Measurements from ENCODE around the gene EMX1.

GRCh38 chr2:72980535-72981217, 63.4 kb downstream of the EMX1 start:
- TF ChIP-seq CTCF (conservative IDR thresholded peaks at IDR 0.05) (no peak), EZH2 (IDR thresholded peaks at IDR 0.05; ENCODE audit: low read depth) (no peak)
